ENCODE data around the gene SLC30A5.
"Not testable (repeated sequence)": the region's sequence is repeated elsewhere in the genome, so short reads cannot be mapped to it uniquely, and the experiment has no call there.

SLC30A5 gene

GRCh38 chr5:69093771-69094482 lies at the start of gene SLC30A5:
Gene SLC30A5 (plus strand): TSS chr5:69094014. CDS start chr5:69094256, 242 bp downstream.
- H3K4me3 ChIP-seq (ENCODE audit: low read length), result peak within 1 kb of the TSS; percentile 79
- peak; percentile 100 for DNase-seq (ENCODE audit: low read depth)
- peak; percentile 96 for TF ChIP-seq CTCF (IDR thresholded peaks at IDR 0.05; ENCODE audit: insufficient read depth, low read depth, low read length, missing control alignments)

- not testable (repeated sequence) for H3K4me3 ChIP-seq (ENCODE audit: low read length); DNase-seq (ENCODE audit: low read depth)
Measured at GRCh38 chr5:69045213-69045612, 48.6 kb upstream of the SLC30A5 start.

- no peak for TF ChIP-seq CTCF (IDR thresholded peaks at IDR 0.05; ENCODE audit: insufficient read depth, low read depth, low read length, missing control alignments)
- no peak overlapping the region for H3K4me3 ChIP-seq (ENCODE audit: low read length)
- DNase-seq (ENCODE audit: low read depth), result peak; percentile 33
Measured at GRCh38 chr5:69046375-69046957, 47.3 kb upstream of the SLC30A5 start.

- TF ChIP-seq CTCF (IDR thresholded peaks at IDR 0.05; ENCODE audit: insufficient read depth, low read depth, low read length, missing control alignments), result peak; percentile 45
- DNase-seq (ENCODE audit: low read depth), result no peak
- H3K4me3 ChIP-seq (ENCODE audit: low read length), result no peak overlapping the region
Measured at GRCh38 chr5:69048230-69048629, 45.6 kb upstream of the SLC30A5 start.

GRCh38 chr5:69049151-69049550 lies 44.7 kb upstream of the SLC30A5 start:
- peak; percentile 53 for DNase-seq (ENCODE audit: low read depth)
- H3K4me3 ChIP-seq (ENCODE audit: low read length), result no peak overlapping the region
- TF ChIP-seq CTCF (IDR thresholded peaks at IDR 0.05; ENCODE audit: insufficient read depth, low read depth, low read length, missing control alignments), result no peak

- DNase-seq (ENCODE audit: low read depth), result no peak
- H3K4me3 ChIP-seq (ENCODE audit: low read length), result no peak overlapping the region
- TF ChIP-seq CTCF (IDR thresholded peaks at IDR 0.05; ENCODE audit: insufficient read depth, low read depth, low read length, missing control alignments), result no peak
Measured at GRCh38 chr5:69049796-69050195, 44.0 kb upstream of the SLC30A5 start.

- TF ChIP-seq CTCF (IDR thresholded peaks at IDR 0.05; ENCODE audit: insufficient read depth, low read depth, low read length, missing control alignments), result no peak
- no peak for DNase-seq (ENCODE audit: low read depth)
- no peak overlapping the region for H3K4me3 ChIP-seq (ENCODE audit: low read length)
Measured at GRCh38 chr5:69050214-69050613, 43.6 kb upstream of the SLC30A5 start.
